HEK293 (cell line): Measurements from ENCODE around the gene LGALS4.
A peak's percentile ranks its signal among the peaks of the same experiment; 100 is the strongest.

ENCODE experiments used
- CTCF ChIA-PET: fragments of 350-600 bp; formaldehyde crosslinking; extraction: SDS; loops from one replicate; lab custom pipeline; 2021; ENCODE audit warnings: antibody characterized with exemption; lab: Yijun Ruan, JAX
- POLR2A ChIA-PET: fragments of 300-600 bp; formaldehyde crosslinking; extraction: SDS; loops from one replicate; lab custom pipeline; 2020; ENCODE audit warnings: antibody characterized with exemption, inconsistent platforms; lab: Yijun Ruan, JAX
- H3K27ac ChIP-seq: fragments of 200-500 bp; sonication (Bioruptor generic); 2 replicates; pipeline ENCODE4 v1.5.1; 2014; ENCODE audit warnings: low read depth, low read length, control low read depth, inconsistent platforms; ENCODE audit errors: extremely low read depth
- H3K36me3 ChIP-seq, 2 experiments: fragments of 200-500 bp in 1 of 2; sonication (Bioruptor generic) in 1 of 2; 1 replicate in 1 of 2; 2 replicates in 1 of 2; pipeline ENCODE4 v1.5.1; 2014 to 2017; ENCODE audit warnings: inconsistent platforms in 2 of 2, low read length in 2 of 2; ENCODE audit not compliant: control insufficient read depth in 2 of 2, insufficient read depth in 1 of 2
- H3K4me1 ChIP-seq: fragments of 200-500 bp; sonication (Bioruptor generic); 2 replicates; pipeline ENCODE4 v1.5.1; 2014; ENCODE audit warnings: mild to moderate bottlenecking, low read length, inconsistent platforms; ENCODE audit not compliant: control insufficient read depth, insufficient read depth
- H3K4me3 ChIP-seq: 2 replicates; pipeline ENCODE4 v1.5.1; 2011; ENCODE audit warnings: low read depth, mild to moderate bottlenecking, control low read depth, low read length, moderate library complexity
- H3K9me3 ChIP-seq: fragments of 200-500 bp; sonication (Bioruptor generic); 2 replicates; pipeline ENCODE4 v1.5.1; 2014; ENCODE audit warnings: low read depth, low read length, inconsistent platforms; ENCODE audit not compliant: control insufficient read depth, insufficient read depth
- BCL11A ChIP-seq: fragments of 450-650 bp; formaldehyde crosslinking; IDR thresholded peaks from 2 replicates; pipeline ENCODE4 v1.5.1; 2016; ENCODE audit warnings: low read depth, missing biosample characterization, missing genetic modification characterization
- GLI2 ChIP-seq: fragments of 450-650 bp; formaldehyde crosslinking; IDR thresholded peaks from 2 replicates; pipeline ENCODE4; 2017; ENCODE audit warnings: missing biosample characterization, missing genetic modification characterization, low read depth, borderline replicate concordance
- OVOL3 ChIP-seq: fragments of 450-650 bp; formaldehyde crosslinking; IDR thresholded peaks from 2 replicates; pipeline ENCODE4 v1.5.1; 2016; ENCODE audit warnings: missing biosample characterization, missing genetic modification characterization
- PBX3 ChIP-seq: sonication (generic); formaldehyde crosslinking; IDR thresholded peaks from 2 replicates; pipeline ENCODE4 v1.8.1; 2022; ENCODE audit warnings: mild to moderate bottlenecking, moderate library complexity, missing genetic modification reagents
- SCRT1 ChIP-seq: fragments of 450-650 bp; formaldehyde crosslinking; IDR thresholded peaks from 2 replicates; pipeline ENCODE4 v1.5.1; 2016; ENCODE audit warnings: missing biosample characterization, missing genetic modification characterization, borderline replicate concordance
- YY2 ChIP-seq: fragments of 450-650 bp; formaldehyde crosslinking; IDR thresholded peaks from 2 replicates; pipeline ENCODE4 v1.5.1; 2016; ENCODE audit warnings: missing biosample characterization, missing genetic modification characterization
- ZBTB21 ChIP-seq: fragments of 450-650 bp; formaldehyde crosslinking; IDR thresholded peaks from 2 replicates; pipeline ENCODE4 v1.5.1; 2017; ENCODE audit warnings: missing biosample characterization, missing genetic modification characterization
- ZBTB8A ChIP-seq: fragments of 450-650 bp; formaldehyde crosslinking; IDR thresholded peaks from 2 replicates; pipeline ENCODE4 v1.5.1; 2016; ENCODE audit warnings: missing biosample characterization, missing genetic modification characterization
- ZEB2 ChIP-seq: fragments of 450-650 bp; formaldehyde crosslinking; IDR thresholded peaks from 2 replicates; pipeline ENCODE4 v1.5.1; 2016; ENCODE audit warnings: missing biosample characterization, missing genetic modification characterization
- ZFP3 ChIP-seq: fragments of 450-650 bp; formaldehyde crosslinking; IDR thresholded peaks from 2 replicates; pipeline ENCODE4 v1.5.1; 2016; ENCODE audit warnings: low read depth, missing biosample characterization, missing genetic modification characterization
- ZFP37 ChIP-seq: fragments of 450-650 bp; formaldehyde crosslinking; IDR thresholded peaks from 2 replicates; pipeline ENCODE4 v1.5.1; 2016; ENCODE audit warnings: missing biosample characterization, missing genetic modification characterization
- ZNF140 ChIP-seq: fragments of 450-650 bp; formaldehyde crosslinking; IDR thresholded peaks from 2 replicates; pipeline ENCODE4 v1.5.1; 2016; ENCODE audit warnings: missing biosample characterization, missing genetic modification characterization
- ZNF157 ChIP-seq: fragments of 450-650 bp; formaldehyde crosslinking; IDR thresholded peaks from 2 replicates; pipeline ENCODE4 v1.5.1; 2016; ENCODE audit warnings: missing biosample characterization, missing genetic modification characterization
- ZNF214 ChIP-seq: fragments of 450-650 bp; formaldehyde crosslinking; IDR thresholded peaks from 2 replicates; pipeline ENCODE4 v1.5.1; 2017; ENCODE audit warnings: missing biosample characterization, mild to moderate bottlenecking, missing genetic modification characterization, borderline replicate concordance
- ZNF311 ChIP-seq: fragments of 450-650 bp; formaldehyde crosslinking; IDR thresholded peaks from 2 replicates; pipeline ENCODE4 v1.5.1; 2017; ENCODE audit warnings: missing biosample characterization, missing genetic modification characterization, borderline replicate concordance
- ZNF350 ChIP-seq: fragments of 450-650 bp; formaldehyde crosslinking; IDR thresholded peaks from 2 replicates; pipeline ENCODE4 v1.5.0; 2017; ENCODE audit warnings: missing biosample characterization, mild to moderate bottlenecking, missing genetic modification characterization
- ZNF394 ChIP-seq: fragments of 450-650 bp; formaldehyde crosslinking; IDR thresholded peaks from 2 replicates; pipeline ENCODE4 v1.5.1; 2016; ENCODE audit warnings: missing biosample characterization, missing genetic modification characterization, mild to moderate bottlenecking, moderate library complexity, borderline replicate concordance
- ZNF510 ChIP-seq: fragments of 450-650 bp; formaldehyde crosslinking; IDR thresholded peaks from 2 replicates; pipeline ENCODE4 v1.5.1; 2018; ENCODE audit warnings: mild to moderate bottlenecking, missing genetic modification characterization, missing biosample characterization; ENCODE audit not compliant: insufficient replicate concordance
- ZNF548 ChIP-seq: fragments of 450-650 bp; formaldehyde crosslinking; IDR thresholded peaks from 2 replicates; pipeline ENCODE4 v1.5.1; 2016; ENCODE audit warnings: missing biosample characterization, missing genetic modification characterization
- ZNF623 ChIP-seq: fragments of 450-650 bp; formaldehyde crosslinking; IDR thresholded peaks from 2 replicates; pipeline ENCODE4 v1.5.1; 2016; ENCODE audit warnings: missing biosample characterization, missing genetic modification characterization
- ZNF624 ChIP-seq: fragments of 450-650 bp; formaldehyde crosslinking; IDR thresholded peaks from 2 replicates; pipeline ENCODE4 v1.5.1; 2017; ENCODE audit warnings: missing biosample characterization, missing genetic modification characterization
- ZNF701 ChIP-seq: fragments of 450-650 bp; formaldehyde crosslinking; IDR thresholded peaks from 2 replicates; pipeline ENCODE4 v1.5.1; 2016; ENCODE audit warnings: missing biosample characterization, missing genetic modification characterization
- ZSCAN23 ChIP-seq: fragments of 450-650 bp; formaldehyde crosslinking; IDR thresholded peaks from 2 replicates; pipeline ENCODE4 v1.5.1; 2016; ENCODE audit warnings: missing biosample characterization, missing genetic modification characterization
- TF ChIP-seq, protein P1 (sequence below): fragments of 450-650 bp; formaldehyde crosslinking; IDR thresholded peaks from 2 replicates; pipeline ENCODE4 v1.5.1; 2016; ENCODE audit warnings: missing biosample characterization, missing genetic modification characterization
- TF ChIP-seq, protein P2 (sequence below): fragments of 450-650 bp; formaldehyde crosslinking; IDR thresholded peaks from 2 replicates; pipeline ENCODE4 v1.5.1; 2016; ENCODE audit warnings: missing biosample characterization, missing genetic modification characterization

LGALS4 gene

DNA sequence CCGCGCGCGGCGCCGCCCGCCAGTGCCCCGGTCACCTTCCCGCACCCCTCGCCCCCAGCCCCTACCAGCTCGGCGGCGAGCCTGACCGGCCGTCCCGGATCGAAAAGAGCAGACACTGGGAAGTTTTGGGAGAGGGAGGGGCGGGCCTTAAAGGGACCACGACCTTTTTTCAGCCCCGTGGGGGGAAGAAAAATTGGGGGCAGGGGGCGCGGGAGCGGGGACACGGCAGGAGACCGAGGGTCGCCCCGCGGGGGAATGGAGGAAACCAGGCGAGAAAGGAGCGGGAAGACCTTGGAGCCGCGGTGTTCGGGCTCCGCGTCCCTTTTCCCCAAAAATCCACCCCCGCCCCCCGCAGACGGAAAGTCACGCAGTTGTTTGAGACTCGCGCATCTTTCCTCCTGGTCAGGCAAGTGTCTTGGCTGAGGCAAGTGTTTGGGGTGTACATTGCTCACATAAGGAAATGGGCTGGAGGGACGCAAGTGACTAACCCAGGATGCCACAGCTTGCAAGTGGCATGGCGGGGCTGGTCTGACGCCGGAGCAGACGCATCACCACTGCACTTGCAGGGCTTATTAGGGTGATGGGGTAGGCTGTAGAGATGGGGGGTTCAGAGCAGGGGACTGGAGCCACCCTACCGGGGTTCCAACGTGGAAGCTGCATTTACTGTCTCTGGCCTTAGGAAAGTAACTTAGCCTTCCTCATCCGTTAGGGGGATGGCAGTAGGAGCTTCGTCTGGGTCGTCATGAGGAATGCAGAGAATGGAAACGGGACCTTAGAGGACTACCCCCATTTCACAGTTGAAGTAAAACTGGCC lies 39.7 kb upstream of the LGALS4 start (continued):
- no peak for TF ChIP-seq PBX3 (CRISPR knock-in tag)
- TF ChIP-seq ZBTB8A (tag by site-specific recombination), result no peak; the same call in 1 of the 2 replicates
- no peak for TF ChIP-seq SCRT1 (tag by site-specific recombination)
- TF ChIP-seq ZNF623 (tag by site-specific recombination), result no peak
- 0 out of 2 replicates have a peak, but pooled peaks have one; percentile 41 for TF ChIP-seq ZSCAN23 (tag by site-specific recombination)

GRCh38 chr19:38851622-38852230 lies 39.0 kb upstream of the LGALS4 start:
- CTCF ChIA-PET, result interaction anchor here (0.6 to 4.1 kb wide), 7 partner anchors 20 to 1905 kb away, joined by 3 to 33 read pairs (median 4); partner anchors contain the start of genes ECH1, MRPS12 and SARS2
- no peak; the same call in 1 of the 2 replicates for TF ChIP-seq ZFP37
- no peak for TF ChIP-seq ZNF624 (tag by site-specific recombination)
- TF ChIP-seq PBX3 (CRISPR knock-in tag), result no peak
- no peak for TF ChIP-seq ZNF311 (tag by site-specific recombination)
- TF ChIP-seq ZFP3 (tag by site-specific recombination), result no peak
- TF ChIP-seq, protein P1, sequence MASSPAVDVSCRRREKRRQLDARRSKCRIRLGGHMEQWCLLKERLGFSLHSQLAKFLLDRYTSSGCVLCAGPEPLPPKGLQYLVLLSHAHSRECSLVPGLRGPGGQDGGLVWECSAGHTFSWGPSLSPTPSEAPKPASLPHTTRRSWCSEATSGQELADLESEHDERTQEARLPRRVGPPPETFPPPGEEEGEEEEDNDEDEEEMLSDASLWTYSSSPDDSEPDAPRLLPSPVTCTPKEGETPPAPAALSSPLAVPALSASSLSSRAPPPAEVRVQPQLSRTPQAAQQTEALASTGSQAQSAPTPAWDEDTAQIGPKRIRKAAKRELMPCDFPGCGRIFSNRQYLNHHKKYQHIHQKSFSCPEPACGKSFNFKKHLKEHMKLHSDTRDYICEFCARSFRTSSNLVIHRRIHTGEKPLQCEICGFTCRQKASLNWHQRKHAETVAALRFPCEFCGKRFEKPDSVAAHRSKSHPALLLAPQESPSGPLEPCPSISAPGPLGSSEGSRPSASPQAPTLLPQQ (tag by site-specific recombination), result peak; percentile 66
- TF ChIP-seq GLI2 (tag by site-specific recombination), result no peak
- TF ChIP-seq OVOL3, result no peak
- TF ChIP-seq ZEB2 (tag by site-specific recombination), result peak; percentile 94
- TF ChIP-seq YY2 (tag by site-specific recombination), result no peak; the same call in 1 of the 2 replicates
- TF ChIP-seq ZNF157 (tag by site-specific recombination), result no peak
- no peak for TF ChIP-seq BCL11A (tag by site-specific recombination)
- TF ChIP-seq, protein P2, sequence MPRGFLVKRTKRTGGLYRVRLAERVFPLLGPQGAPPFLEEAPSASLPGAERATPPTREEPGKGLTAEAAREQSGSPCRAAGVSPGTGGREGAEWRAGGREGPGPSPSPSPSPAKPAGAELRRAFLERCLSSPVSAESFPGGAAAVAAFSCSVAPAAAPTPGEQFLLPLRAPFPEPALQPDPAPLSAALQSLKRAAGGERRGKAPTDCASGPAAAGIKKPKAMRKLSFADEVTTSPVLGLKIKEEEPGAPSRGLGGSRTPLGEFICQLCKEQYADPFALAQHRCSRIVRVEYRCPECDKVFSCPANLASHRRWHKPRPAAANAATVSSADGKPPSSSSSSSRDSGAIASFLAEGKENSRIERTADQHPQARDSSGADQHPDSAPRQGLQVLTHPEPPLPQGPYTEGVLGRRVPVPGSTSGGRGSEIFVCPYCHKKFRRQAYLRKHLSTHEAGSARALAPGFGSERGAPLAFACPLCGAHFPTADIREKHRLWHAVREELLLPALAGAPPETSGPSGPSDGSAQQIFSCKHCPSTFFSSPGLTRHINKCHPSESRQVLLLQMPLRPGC (tag by site-specific recombination), result peak; percentile 36
- TF ChIP-seq ZNF510 (tag by site-specific recombination), result no peak
- TF ChIP-seq ZNF350 (tag by site-specific recombination), result no peak
- TF ChIP-seq ZSCAN23 (tag by site-specific recombination), result no peak
- TF ChIP-seq ZBTB21, result peak; percentile 83
- TF ChIP-seq ZNF701 (tag by site-specific recombination), result no peak
- peak; percentile 39; the same call in 1 of the 2 replicates for TF ChIP-seq ZNF394 (tag by site-specific recombination)
- no peak for TF ChIP-seq ZNF214 (tag by site-specific recombination)
- TF ChIP-seq ZNF140 (tag by site-specific recombination), result no peak
- TF ChIP-seq ZNF548, result no peak

More at GRCh38 chr19:38851622-38852230, 39.0 kb upstream of the LGALS4 start:
- POLR2A ChIA-PET, result interaction anchor here (0.6 to 2.3 kb wide), 19 partner anchors 9 to 639 kb away, joined by 3 to 15 read pairs (median 3); partner anchors contain the start of genes ECH1, EIF3K, MRPS12 and NFKBIB
- peaks cover 29% of the 10 kb centered on the region for H3K4me1 ChIP-seq
- peak overlapping the region; percentile 96 for H3K27ac ChIP-seq
- H3K36me3 ChIP-seq, result peaks cover 22 to 24% of the 10 kb centered on the region in 2 experiments
- no peaks in the 10 kb centered on the region for H3K9me3 ChIP-seq
- H3K4me3 ChIP-seq, result peak overlapping the region; percentile 60
